B cell (primary cell): ENCODE data around the gene GNPAT.

Experiments
- EZH2 ChIP-seq: IDR thresholded peaks from 2 replicates; pipeline ENCODE4 v1.6.1; 2012; ENCODE audit warnings: borderline replicate concordance, low read depth, mild to moderate bottlenecking, moderate library complexity, low read length; ENCODE audit not compliant: insufficient read depth, poor library complexity, severe bottlenecking
- TF ChIP-seq, protein P1 (sequence below): fragments of 200-600 bp; IDR thresholded peaks from one replicate; pipeline ENCODE4 v1.8.0; 2022; ENCODE audit warnings: antibody characterized with exemption, mild to moderate bottlenecking

DNA sequence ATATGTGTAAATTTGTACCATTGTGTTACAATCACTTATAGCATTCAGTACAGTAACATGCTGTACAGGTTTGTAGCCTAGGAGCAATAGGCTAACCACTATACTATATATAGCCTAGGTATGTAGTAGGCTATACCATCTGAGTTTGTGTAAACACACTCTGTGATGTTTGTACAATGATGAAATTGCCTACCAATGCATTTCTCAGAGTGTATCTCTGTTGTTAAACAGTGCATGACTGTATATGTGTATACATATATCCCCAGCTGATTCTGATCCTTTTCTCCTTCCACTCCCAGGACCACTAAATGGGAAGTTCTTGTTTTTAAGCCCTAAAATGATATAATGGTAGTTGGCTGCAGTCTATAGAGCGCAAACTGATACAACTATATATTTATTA lies 7.8 kb downstream of the GNPAT start:
- TF ChIP-seq, protein P1, sequence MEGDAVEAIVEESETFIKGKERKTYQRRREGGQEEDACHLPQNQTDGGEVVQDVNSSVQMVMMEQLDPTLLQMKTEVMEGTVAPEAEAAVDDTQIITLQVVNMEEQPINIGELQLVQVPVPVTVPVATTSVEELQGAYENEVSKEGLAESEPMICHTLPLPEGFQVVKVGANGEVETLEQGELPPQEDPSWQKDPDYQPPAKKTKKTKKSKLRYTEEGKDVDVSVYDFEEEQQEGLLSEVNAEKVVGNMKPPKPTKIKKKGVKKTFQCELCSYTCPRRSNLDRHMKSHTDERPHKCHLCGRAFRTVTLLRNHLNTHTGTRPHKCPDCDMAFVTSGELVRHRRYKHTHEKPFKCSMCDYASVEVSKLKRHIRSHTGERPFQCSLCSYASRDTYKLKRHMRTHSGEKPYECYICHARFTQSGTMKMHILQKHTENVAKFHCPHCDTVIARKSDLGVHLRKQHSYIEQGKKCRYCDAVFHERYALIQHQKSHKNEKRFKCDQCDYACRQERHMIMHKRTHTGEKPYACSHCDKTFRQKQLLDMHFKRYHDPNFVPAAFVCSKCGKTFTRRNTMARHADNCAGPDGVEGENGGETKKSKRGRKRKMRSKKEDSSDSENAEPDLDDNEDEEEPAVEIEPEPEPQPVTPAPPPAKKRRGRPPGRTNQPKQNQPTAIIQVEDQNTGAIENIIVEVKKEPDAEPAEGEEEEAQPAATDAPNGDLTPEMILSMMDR = no peak
- no peak for TF ChIP-seq EZH2
